Measurements from ENCODE around the gene TMEM43. TPM values are rescaled to one million over a fixed set of nuclear protein-coding genes. Genes with fewer than 3 reads are reported as not detected.

TMEM43 gene
- total and polyA plus RNA-seq, 10 of the 15 experiments (the other 5 are each of a cell fraction or from before 2014, with no cell fraction given), result 7.2 to 33.0 (median 18.5) TPM

GRCh38 chr3:14146381-14147065, 21.7 kb downstream of the TMEM43 start:
- in situ Hi-C loops (cut with MboI), result no loop called here
- no peaks in the 10 kb centered on the region for H3K27me3 ChIP-seq (replicated peaks in 1 of 2; ENCODE audit: control insufficient read depth in 2 of 2, insufficient read depth in 2 of 2, low read length in 1 of 2)

DNA sequence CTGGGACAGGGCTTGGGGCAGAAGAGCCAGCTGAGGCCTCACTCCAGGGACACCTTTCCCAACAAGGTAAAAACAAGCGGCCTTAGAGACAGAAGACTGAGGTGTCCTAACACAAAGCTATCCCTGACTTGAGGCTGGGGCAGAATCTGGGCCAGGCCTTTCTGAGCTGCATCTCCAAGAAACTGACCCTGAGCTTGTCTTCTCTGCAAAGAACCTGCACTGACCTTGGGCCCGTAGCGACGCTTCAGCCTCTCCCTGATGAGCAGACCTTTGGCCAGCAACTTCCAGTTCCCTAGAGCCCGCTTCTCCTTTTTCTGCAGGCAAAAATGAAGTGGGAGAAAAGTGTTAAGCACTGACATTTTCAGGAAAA, 22.2 kb downstream of the TMEM43 start:
- no peak overlapping the region for H3K27ac ChIP-seq (ENCODE audit: control insufficient read depth, insufficient read depth)
- peaks cover 7 to 10% of the 10 kb centered on the region in 2 experiments for H3K36me3 ChIP-seq (ENCODE audit: control insufficient read depth in 2 of 2, insufficient read depth in 2 of 2, low read length in 1 of 2)
- 95% methylated on average over 5 of the region's 5 CpGs for WGBS (ENCODE audit: insufficient coverage, insufficient replicate concordance, low lambda C conversion rate, missing lambda C conversion rate)
- FAIRE-seq, result no peak
- no peaks in the 10 kb centered on the region for H3K79me2 ChIP-seq (ENCODE audit: control insufficient read depth, insufficient read depth, low read length)
- no peaks in the 10 kb centered on the region for H3K27me3 ChIP-seq (replicated peaks in 1 of 2; ENCODE audit: control insufficient read depth in 2 of 2, insufficient read depth in 2 of 2, low read length in 1 of 2)
- DNase-seq (ENCODE audit: low read depth, low spot score), result no peak
- no peak for ATAC-seq
- peaks cover 16% of the 10 kb centered on the region for H3K4me1 ChIP-seq (ENCODE audit: control insufficient read depth, insufficient read depth, low read length)
- H4K20me1 ChIP-seq (ENCODE audit: control insufficient read depth, insufficient read depth), result no peaks in the 10 kb centered on the region
- H3K9ac ChIP-seq (ENCODE audit: control insufficient read depth, insufficient read depth, low read length), result no peak overlapping the region
- ChIA-PET CTCF (no interaction called here), SMC1A (ENCODE audit: uncharacterized antibody, unreplicated experiment) (interaction anchor here (0.9 kb wide), 1 partner anchor 22 kb away, joined by 3 read pairs; no protein-coding TSS in a partner anchor), POLR2A (no interaction called here), RAD21 (ENCODE audit: unreplicated experiment) (no interaction called here)
- in situ Hi-C loops (cut with MboI), result no loop called here
- H3K4me2 ChIP-seq (ENCODE audit: control insufficient read depth, insufficient read depth), result no peak overlapping the region
- no peaks in the 10 kb centered on the region for H3K9me3 ChIP-seq (replicated peaks; ENCODE audit: control insufficient read depth, insufficient read depth, low read length)
- no peak overlapping the region for H2AFZ ChIP-seq (ENCODE audit: control insufficient read depth, low read depth, low read length)
- no peak for TF ChIP-seq MEF2B (IDR thresholded peaks at IDR 0.05; ENCODE audit: partially characterized antibody, poor library complexity, severe bottlenecking)
- no peak for TF ChIP-seq POLR2A (IDR thresholded peaks at IDR 0.05; ENCODE audit: low read depth, low read length)
- no peak overlapping the region for H3K4me3 ChIP-seq
- intact Hi-C loops (cut with micrococcal nuclease; ENCODE audit: unreplicated experiment), result no loop called here
- no TSS peak for BruUV-seq (replicated peaks)

More at GRCh38 chr3:14146381-14147065, 21.7 kb downstream of the TMEM43 start:
- Histone ChIP-seq H4K20me1 (ENCODE audit: control insufficient read depth, insufficient read depth) (no peaks in the 10 kb centered on the region), H2AFZ (ENCODE audit: control insufficient read depth, low read depth, low read length) (no peak overlapping the region), H3K4me2 (ENCODE audit: control insufficient read depth, insufficient read depth) (no peak overlapping the region), H3K4me1 (ENCODE audit: control insufficient read depth, insufficient read depth, low read length) (peaks cover 16% of the 10 kb centered on the region), H3K36me3 (ENCODE audit: control insufficient read depth in 2 of 2, insufficient read depth in 2 of 2, low read length in 1 of 2) (peaks cover 10 to 13% of the 10 kb centered on the region in 2 experiments; a peak in 3 of 4 replicates), H3K9me3 (replicated peaks; ENCODE audit: control insufficient read depth, insufficient read depth, low read length) (no peaks in the 10 kb centered on the region), H3K9ac (ENCODE audit: control insufficient read depth, insufficient read depth, low read length) (no peak overlapping the region), H3K79me2 (ENCODE audit: control insufficient read depth, insufficient read depth, low read length) (no peaks in the 10 kb centered on the region), H3K27ac (ENCODE audit: control insufficient read depth, insufficient read depth) (no peak overlapping the region), H3K4me3 (no peak overlapping the region)
- DNase-seq (ENCODE audit: low read depth, low spot score), result no peak
- FAIRE-seq, result no peak
- ChIA-PET POLR2A (no interaction called here), RAD21 (ENCODE audit: unreplicated experiment) (no interaction called here), CTCF (no interaction called here), SMC1A (ENCODE audit: uncharacterized antibody, unreplicated experiment) (interaction anchor here (0.9 kb wide), 1 partner anchor 21 kb away, joined by 3 read pairs; no protein-coding TSS in a partner anchor)
- BruUV-seq (replicated peaks), result no TSS peak
- intact Hi-C loops (cut with micrococcal nuclease; ENCODE audit: unreplicated experiment), result no loop called here
- no peak for ATAC-seq
- WGBS (ENCODE audit: insufficient coverage, insufficient replicate concordance, low lambda C conversion rate, missing lambda C conversion rate), result 89% methylated on average over 10 of the region's 10 CpGs
- no peak for TF ChIP-seq MYC (IDR thresholded peaks at IDR 0.05; ENCODE audit: insufficient read depth, insufficient read length, insufficient replicate concordance, low read length, severe bottlenecking)
- 0 out of 2 replicates have a peak, but pooled peaks have one; percentile 19 for TF ChIP-seq POLR2A (IDR thresholded peaks at IDR 0.05; ENCODE audit: low read depth, low read length)
- no peak for TF ChIP-seq NFXL1 (IDR thresholded peaks at IDR 0.05; ENCODE audit: borderline replicate concordance)
- TF ChIP-seq BACH1 (IDR thresholded peaks at IDR 0.05; ENCODE audit: borderline replicate concordance), result no peak
